IMR-90 (cell line): ENCODE measurements around the gene VMAC. TPM values are rescaled to one million over a fixed set of nuclear protein-coding genes. Genes with fewer than 3 reads are reported as not detected.

Experiments used
- ATAC-seq: fragments of 200-7000 bp; cut with Tn5 transposase; 2 replicates; pipeline ENCODE4 v1.9.1; 2020; ENCODE audit warnings: low read depth, mild to moderate bottlenecking, moderate library complexity
- BruUV-seq: library from RNA; stranded (reverse); fragments of 400-500 nt; replicated peaks from 2 replicates; lab custom pipeline; 2021; lab: Mats Ljungman, UMichigan
- CTCF ChIA-PET: fragments of 300-600 bp; formaldehyde crosslinking; extraction: SDS; loops from one replicate; lab custom pipeline; 2021; ENCODE audit warnings: antibody characterized with exemption; lab: Yijun Ruan, JAX
- POLR2A ChIA-PET: fragments of 300-600 bp; sonication (Branson Sonifier 250); formaldehyde crosslinking; loops from one replicate; lab custom pipeline; 2022; ENCODE audit warnings: antibody characterized with exemption; ENCODE audit not compliant: unreplicated experiment; lab: Charles Lee
- DNase-seq: peaks from one replicate; pipeline ENCODE4 v3.0.0; 2013
- H2AFZ ChIP-seq: replicated peaks from 2 replicates; pipeline ENCODE3; 2013; ENCODE audit warnings: low read length, mild to moderate bottlenecking; ENCODE audit not compliant: poor library complexity
- H2AK5ac ChIP-seq: 2 replicates; pipeline ENCODE4 v1.6.1; 2013; ENCODE audit warnings: low read depth, low read length, inconsistent platforms
- H2AK9ac ChIP-seq: replicated peaks from 2 replicates; pipeline ENCODE3; 2013; ENCODE audit warnings: mild to moderate bottlenecking, low read depth, low read length, moderate library complexity; ENCODE audit not compliant: poor library complexity
- H2BK120ac ChIP-seq: 2 replicates; pipeline ENCODE4 v1.6.1; 2013; ENCODE audit warnings: low read depth, low read length, inconsistent platforms
- H2BK15ac ChIP-seq: 3 replicates; pipeline ENCODE4 v1.6.1; 2013; ENCODE audit warnings: low read depth, low read length, inconsistent platforms
- H2BK20ac ChIP-seq: 2 replicates; pipeline ENCODE4 v1.6.1; 2013; ENCODE audit warnings: low read depth, mild to moderate bottlenecking, inconsistent platforms, low read length, moderate library complexity
- H2BK5ac ChIP-seq: 2 replicates; pipeline ENCODE4 v1.6.1; 2013; ENCODE audit warnings: mild to moderate bottlenecking, low read depth, low read length, inconsistent platforms; ENCODE audit not compliant: poor library complexity, severe bottlenecking
- H3K14ac ChIP-seq: replicated peaks from 2 replicates; pipeline ENCODE4 v1.6.1; 2013; ENCODE audit warnings: low read depth, low read length, inconsistent platforms
- H3K18ac ChIP-seq: 2 replicates; pipeline ENCODE4 v1.6.1; 2013; ENCODE audit warnings: low read depth, low read length, control low read depth
- H3K23ac ChIP-seq: 2 replicates; pipeline ENCODE4 v1.6.1; 2013; ENCODE audit warnings: low read depth, low read length, inconsistent platforms
- H3K27ac ChIP-seq: 2 replicates; pipeline ENCODE4 v1.5.1; 2013; ENCODE audit warnings: mild to moderate bottlenecking, control low read depth, low read length; ENCODE audit not compliant: insufficient read depth
- H3K27me3 ChIP-seq: 2 replicates; pipeline ENCODE4 v1.6.1; 2013; ENCODE audit warnings: low read length; ENCODE audit not compliant: control insufficient read depth, insufficient read depth
- H3K36me3 ChIP-seq: 2 replicates; pipeline ENCODE4 v1.6.1; 2013; ENCODE audit warnings: low read length, mixed read lengths; ENCODE audit not compliant: control insufficient read depth, insufficient read depth
- H3K4ac ChIP-seq: 2 replicates; pipeline ENCODE4 v1.6.1; 2013; ENCODE audit warnings: low read depth, low read length, inconsistent platforms
- H3K4me1 ChIP-seq: 2 replicates; pipeline ENCODE4 v1.6.1; 2013; ENCODE audit warnings: low read length, mixed read lengths; ENCODE audit not compliant: control insufficient read depth, insufficient read depth
- H3K4me2 ChIP-seq: 2 replicates; pipeline ENCODE4 v1.6.1; 2013; ENCODE audit warnings: low read depth, mild to moderate bottlenecking, control low read depth, low read length, moderate library complexity
- H3K4me3 ChIP-seq: 2 replicates; pipeline ENCODE4 v1.5.1; 2013; ENCODE audit warnings: low read depth, mild to moderate bottlenecking, control low read depth, low read length, moderate library complexity; ENCODE audit not compliant: insufficient read depth
- H3K56ac ChIP-seq: 2 replicates; pipeline ENCODE4 v1.6.1; 2013; ENCODE audit warnings: low read length, inconsistent platforms; ENCODE audit not compliant: insufficient read depth; ENCODE audit errors: extremely low read depth
- H3K79me1 ChIP-seq, 2 experiments: 2 replicates each; pipeline ENCODE4 v1.6.1; 2013; ENCODE audit warnings: low read length in 2 of 2, inconsistent platforms in 1 of 2, low read depth in 1 of 2
- H3K9ac ChIP-seq: 2 replicates; pipeline ENCODE4 v1.6.1; 2013; ENCODE audit warnings: low read depth, low read length, control low read depth
- H3K9me1 ChIP-seq: 2 replicates; pipeline ENCODE4 v1.6.1; 2013; ENCODE audit warnings: low read length, inconsistent platforms; ENCODE audit not compliant: insufficient read depth
- H3K9me3 ChIP-seq: 2 replicates; pipeline ENCODE4 v1.6.1; 2013; ENCODE audit warnings: low read length; ENCODE audit not compliant: control insufficient read depth, insufficient read depth
- H4K20me1 ChIP-seq: 2 replicates; pipeline ENCODE4 v1.6.1; 2013; ENCODE audit warnings: low read length, inconsistent platforms; ENCODE audit not compliant: insufficient read depth
- H4K5ac ChIP-seq: 2 replicates; pipeline ENCODE4 v1.6.1; 2013; ENCODE audit warnings: mild to moderate bottlenecking, low read depth, low read length, control low read depth
- H4K8ac ChIP-seq, 2 experiments: 2 replicates each; pipeline ENCODE4 v1.6.1; 2013; ENCODE audit warnings: low read depth in 2 of 2, low read length in 2 of 2, control low read depth in 1 of 2, inconsistent platforms in 1 of 2
- H4K91ac ChIP-seq: 2 replicates; pipeline ENCODE4 v1.6.1; 2013; ENCODE audit warnings: low read depth, low read length, inconsistent platforms; ENCODE audit not compliant: insufficient read depth
- BHLHE40 ChIP-seq: fragments of 150-350 bp; IDR thresholded peaks from 2 replicates; pipeline ENCODE4 v1.6.1; 2016; ENCODE audit warnings: mild to moderate bottlenecking, low read depth, low read length
- CEBPB ChIP-seq: IDR thresholded peaks from 2 replicates; pipeline ENCODE4 v1.6.1; 2012; ENCODE audit warnings: low read depth, low read length, improper control_type of control experiment
- CHD1 ChIP-seq: IDR thresholded peaks from 2 replicates; pipeline ENCODE4 v1.6.1; 2012; ENCODE audit warnings: low read depth, low read length, improper control_type of control experiment
- FOS ChIP-seq: fragments of 150-350 bp; IDR thresholded peaks from 2 replicates; pipeline ENCODE4 v1.6.1; 2016; ENCODE audit warnings: low read depth, low read length
- MAFK ChIP-seq: IDR thresholded peaks from 2 replicates; pipeline ENCODE4 v1.6.1; 2012; ENCODE audit warnings: low read depth, low read length, improper control_type of control experiment
- MXI1 ChIP-seq: IDR thresholded peaks from 2 replicates; pipeline ENCODE4 v1.6.1; 2012; ENCODE audit warnings: low read depth, mild to moderate bottlenecking, low read length, moderate library complexity, borderline replicate concordance
- NFE2L2 ChIP-seq: fragments of 150-350 bp; IDR thresholded peaks from 2 replicates; pipeline ENCODE4 v1.6.1; 2016; ENCODE audit warnings: low read depth, mild to moderate bottlenecking, low read length
- POLR2A ChIP-seq: IDR thresholded peaks from 2 replicates; pipeline ENCODE4 v1.6.1; 2012; ENCODE audit warnings: mild to moderate bottlenecking, low read depth, low read length
- RAD21 ChIP-seq: IDR thresholded peaks from 2 replicates; pipeline ENCODE4 v1.6.1; 2012; ENCODE audit warnings: low read length, improper control_type of control experiment
- RCOR1 ChIP-seq: IDR thresholded peaks from 2 replicates; pipeline ENCODE4 v1.6.1; 2012; ENCODE audit warnings: mild to moderate bottlenecking, low read length, improper control_type of control experiment; ENCODE audit not compliant: insufficient replicate concordance
- RFX5 ChIP-seq: IDR thresholded peaks from 2 replicates; pipeline ENCODE4 v1.8.0; 2012; ENCODE audit warnings: low read depth, mild to moderate bottlenecking, low read length, moderate library complexity
- SMC3 ChIP-seq: fragments of 150-350 bp; IDR thresholded peaks from 2 replicates; pipeline ENCODE4 v1.6.1; 2016; ENCODE audit warnings: low read depth, mild to moderate bottlenecking, antibody characterized with exemption, low read length, moderate library complexity
- WGBS, 2 experiments: methylation state at CpG; one replicate each; pipeline versions ENCODE4 v1.1.5 to v1.1.7; 2013; ENCODE audit warnings: missing lambda C conversion rate in 2 of 2; ENCODE audit not compliant: insufficient read length in 1 of 2; ENCODE audit errors: extremely low coverage in 2 of 2; 5-methylcytosine and 5-hydroxymethylcytosine counted together
- dilution Hi-C: fragments of 300-500 bp; cut with HindIII; formaldehyde crosslinking; loops from one replicate; pipeline ENCODE4 v1.14.3; 2018; ENCODE audit warnings: low sequenced_read_pairs; ENCODE audit not compliant: unreplicated experiment
- in situ Hi-C: fragments of 300-500 bp; cut with MboI; formaldehyde crosslinking; loops from 3 replicates; pipeline ENCODE4 v1.14.3; 2019; ENCODE audit warnings: low sequenced_read_pairs, inconsistent platforms, mixed read lengths
- intact Hi-C: fragments of 100-400 bp; cut with micrococcal nuclease; formaldehyde crosslinking; loops from 2 replicates; pipeline ENCODE4 v1.10.0; 2022
- polyA plus RNA-seq, 3 experiments: library from polyadenylated mRNA; depleted of rRNA; stranded (reverse); fragments of >200 nt; gene quantifications; 2 replicates each; pipeline ENCODE4 v1.2.3, GENCODE V29; 2012; ENCODE audit warnings: low replicate concordance in 1 of 3
- total RNA-seq: library from RNA; depleted of rRNA; stranded (reverse); fragments of >200 nt; gene quantifications from 2 replicates; pipeline ENCODE4 v1.2.3, GENCODE V29; 2012
- TF ChIP-seq, protein P1 (sequence below): conservative IDR thresholded peaks from 2 replicates; pipeline ENCODE4 v1.5.1; 2012; ENCODE audit warnings: mild to moderate bottlenecking, low read depth, low read length, improper control_type of control experiment
- TF ChIP-seq, protein P2 (sequence below): fragments of 150-350 bp; IDR thresholded peaks from 2 replicates; pipeline ENCODE4 v1.6.1; 2016; ENCODE audit warnings: low read depth, mild to moderate bottlenecking, low read length, moderate library complexity, borderline replicate concordance
- TF ChIP-seq, protein P3 (sequence below): fragments of 150-350 bp; IDR thresholded peaks from 2 replicates; pipeline ENCODE4 v1.6.1; 2017; ENCODE audit warnings: mild to moderate bottlenecking, antibody characterized with exemption, low read length, low read depth

Gene VMAC
- total and polyA plus RNA-seq, 2 of the 4 experiments (the other 2 are of a cell fraction) = 1.4 to 3.1 TPM

DNA sequence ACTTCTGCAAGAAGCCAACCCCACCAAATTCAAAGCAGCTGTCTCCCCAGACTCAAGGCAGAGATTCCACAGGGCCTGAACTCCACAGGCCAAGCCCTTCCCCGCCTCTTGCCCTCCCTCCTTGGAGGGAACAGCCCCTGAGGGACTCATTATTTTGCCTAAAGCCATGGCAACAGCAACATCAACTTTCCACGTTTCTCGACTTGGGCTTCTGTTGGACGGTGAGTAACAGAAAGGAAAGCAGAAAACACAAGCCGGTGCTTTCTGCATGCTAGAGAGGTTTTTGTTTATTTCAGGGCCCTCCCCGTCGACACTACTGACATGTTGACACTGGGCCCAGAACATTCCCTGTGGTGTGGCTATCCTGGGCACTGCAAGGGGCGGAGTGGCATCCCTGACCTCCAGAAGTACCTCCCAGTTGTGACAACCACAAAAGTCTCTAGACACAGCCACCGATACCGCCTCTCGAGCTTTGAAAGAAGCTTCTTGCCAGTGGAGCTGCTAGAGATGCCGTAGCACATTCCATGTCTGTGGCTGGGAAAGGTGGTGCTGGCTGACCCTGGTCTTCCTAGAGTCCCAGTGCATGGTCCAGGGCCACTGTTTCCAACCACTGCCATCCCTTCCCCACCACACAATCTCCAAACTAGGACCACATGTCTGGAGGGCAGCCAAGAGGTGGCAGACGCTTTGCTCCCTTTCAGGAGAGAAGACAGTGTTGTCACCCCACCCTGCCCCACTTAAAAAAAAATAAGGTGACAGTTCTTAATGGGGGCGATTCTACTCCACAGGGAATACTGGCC, 22.2 kb downstream of the VMAC start:
- WGBS, 2 experiments = 57% methylated on average over 3 of the region's 14 CpGs; no CpG with 5 or more reads in 1 of the 2 experiments
- no peak overlapping the region for H3K4ac ChIP-seq
- TF ChIP-seq, protein P1, sequence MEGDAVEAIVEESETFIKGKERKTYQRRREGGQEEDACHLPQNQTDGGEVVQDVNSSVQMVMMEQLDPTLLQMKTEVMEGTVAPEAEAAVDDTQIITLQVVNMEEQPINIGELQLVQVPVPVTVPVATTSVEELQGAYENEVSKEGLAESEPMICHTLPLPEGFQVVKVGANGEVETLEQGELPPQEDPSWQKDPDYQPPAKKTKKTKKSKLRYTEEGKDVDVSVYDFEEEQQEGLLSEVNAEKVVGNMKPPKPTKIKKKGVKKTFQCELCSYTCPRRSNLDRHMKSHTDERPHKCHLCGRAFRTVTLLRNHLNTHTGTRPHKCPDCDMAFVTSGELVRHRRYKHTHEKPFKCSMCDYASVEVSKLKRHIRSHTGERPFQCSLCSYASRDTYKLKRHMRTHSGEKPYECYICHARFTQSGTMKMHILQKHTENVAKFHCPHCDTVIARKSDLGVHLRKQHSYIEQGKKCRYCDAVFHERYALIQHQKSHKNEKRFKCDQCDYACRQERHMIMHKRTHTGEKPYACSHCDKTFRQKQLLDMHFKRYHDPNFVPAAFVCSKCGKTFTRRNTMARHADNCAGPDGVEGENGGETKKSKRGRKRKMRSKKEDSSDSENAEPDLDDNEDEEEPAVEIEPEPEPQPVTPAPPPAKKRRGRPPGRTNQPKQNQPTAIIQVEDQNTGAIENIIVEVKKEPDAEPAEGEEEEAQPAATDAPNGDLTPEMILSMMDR = no peak
- TF ChIP-seq SMC3 (no peak), CHD1 (no peak), MAFK (no peak), MXI1 (no peak), RAD21 (no peak), NFE2L2 (no peak), RCOR1 (no peak), CEBPB (no peak), BHLHE40 (no peak), FOS (no peak), RFX5 (no peak), POLR2A (no peak)
- TF ChIP-seq, protein P2, sequence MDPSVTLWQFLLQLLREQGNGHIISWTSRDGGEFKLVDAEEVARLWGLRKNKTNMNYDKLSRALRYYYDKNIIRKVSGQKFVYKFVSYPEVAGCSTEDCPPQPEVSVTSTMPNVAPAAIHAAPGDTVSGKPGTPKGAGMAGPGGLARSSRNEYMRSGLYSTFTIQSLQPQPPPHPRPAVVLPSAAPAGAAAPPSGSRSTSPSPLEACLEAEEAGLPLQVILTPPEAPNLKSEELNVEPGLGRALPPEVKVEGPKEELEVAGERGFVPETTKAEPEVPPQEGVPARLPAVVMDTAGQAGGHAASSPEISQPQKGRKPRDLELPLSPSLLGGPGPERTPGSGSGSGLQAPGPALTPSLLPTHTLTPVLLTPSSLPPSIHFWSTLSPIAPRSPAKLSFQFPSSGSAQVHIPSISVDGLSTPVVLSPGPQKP = no peak
- TF ChIP-seq, protein P3, sequence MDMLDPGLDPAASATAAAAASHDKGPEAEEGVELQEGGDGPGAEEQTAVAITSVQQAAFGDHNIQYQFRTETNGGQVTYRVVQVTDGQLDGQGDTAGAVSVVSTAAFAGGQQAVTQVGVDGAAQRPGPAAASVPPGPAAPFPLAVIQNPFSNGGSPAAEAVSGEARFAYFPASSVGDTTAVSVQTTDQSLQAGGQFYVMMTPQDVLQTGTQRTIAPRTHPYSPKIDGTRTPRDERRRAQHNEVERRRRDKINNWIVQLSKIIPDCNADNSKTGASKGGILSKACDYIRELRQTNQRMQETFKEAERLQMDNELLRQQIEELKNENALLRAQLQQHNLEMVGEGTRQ = no peak

More for the DNA sequence above, 22.2 kb downstream of the VMAC start:
- intact Hi-C loops (no loop called here), dilution Hi-C loops (no loop called here), in situ Hi-C loops (no loop called here)
- Histone ChIP-seq H2AFZ (no peak overlapping the region), H2BK5ac (no peak overlapping the region), H4K91ac (no peak overlapping the region), H4K5ac (no peak overlapping the region), H3K18ac (no peak overlapping the region), H2BK20ac (no peak overlapping the region), H4K8ac (no peak overlapping the region), H3K4me2 (no peak overlapping the region), H3K36me3 (peaks cover 89% of the 10 kb centered on the region), H2BK15ac (no peak overlapping the region), H2AK9ac (no peak overlapping the region), H3K27me3 (no peaks in the 10 kb centered on the region), H3K27ac (no peak overlapping the region), H2AK5ac (no peak overlapping the region), H3K23ac (no peak overlapping the region), H3K79me1 (peaks cover 4 to 29% of the 10 kb centered on the region in 2 experiments; a peak in 3 of 4 replicates), H3K9ac (no peak overlapping the region), H3K9me3 (no peaks in the 10 kb centered on the region), H3K4me1 (peaks cover 1% of the 10 kb centered on the region; the same call in 1 of the 2 replicates), H3K56ac (no peak overlapping the region), H3K4me3 (no peak overlapping the region), H3K14ac (no peak overlapping the region), H3K9me1 (0 out of 2 replicates have a peak, but pooled peaks cover 2% of the 10 kb centered on the region), H2BK120ac (no peak overlapping the region), H4K20me1 (no peaks in the 10 kb centered on the region)
- CTCF ChIA-PET = no interaction called here
- DNase-seq = no peak
- BruUV-seq = no TSS peak
- POLR2A ChIA-PET = no interaction called here
- peak; percentile 45 for ATAC-seq
